HG02642 (cell line): ENCODE data around the gene FAM229B.
"Not testable (repeated sequence)": the region's sequence is repeated elsewhere in the genome, so short reads cannot be mapped to it uniquely, and the experiment has no call there.

ENCODE experiments used
- ATAC-seq: cut with Tn5 transposase; IDR thresholded peaks from one replicate; pipeline ENCODE4 v1.9.1; 2021; ENCODE audit warnings: mild to moderate bottlenecking; ENCODE audit not compliant: unreplicated experiment, poor library complexity

Gene FAM229B

GRCh38 chr6:112087136-112087911 is at the start of gene FAM229B, which contains the start of gene TUBE1:
FAM229B (plus strand) TSS chr6:112087591; CDS start chr6:112099284, 11,693 bp downstream.
TUBE1 (minus strand) TSS chr6:112087482; CDS start chr6:112087434, 48 bp downstream.
- ATAC-seq, result peak; percentile 99

- ATAC-seq, result no peak
These were observed 49.6 kb upstream of the FAM229B start for GRCh38 chr6:112037783-112038216.

GRCh38 chr6:112038268-112038667 is 49.1 kb upstream of the FAM229B start:
- ATAC-seq, result no peak

GRCh38 chr6:112038756-112039430 is 48.5 kb upstream of the FAM229B start:
- ATAC-seq, result no peak

GRCh38 chr6:112039431-112039770 is 48.0 kb upstream of the FAM229B start:
- ATAC-seq, result no peak

GRCh38 chr6:112040956-112041355 is 46.4 kb upstream of the FAM229B start:
- no peak for ATAC-seq

GRCh38 chr6:112041535-112041934 is 45.9 kb upstream of the FAM229B start:
- no peak for ATAC-seq

GRCh38 chr6:112043032-112044007 is 44.1 kb upstream of the FAM229B start:
- peak; percentile 92 for ATAC-seq

- no peak for ATAC-seq
These were observed 43.2 kb upstream of the FAM229B start for GRCh38 chr6:112044196-112044595.

GRCh38 chr6:112044856-112045255 is 42.5 kb upstream of the FAM229B start:
- ATAC-seq, result no peak

- not testable (repeated sequence) for ATAC-seq
These were observed 39.9 kb upstream of the FAM229B start for GRCh38 chr6:112047523-112047922.

- no peak for ATAC-seq
These were observed 38.2 kb upstream of the FAM229B start for GRCh38 chr6:112049026-112049799.

- no peak for ATAC-seq
These were observed 37.4 kb upstream of the FAM229B start for GRCh38 chr6:112049996-112050395.

GRCh38 chr6:112050429-112050828 is 37.0 kb upstream of the FAM229B start:
- no peak for ATAC-seq

GRCh38 chr6:112051251-112051740 is 36.1 kb upstream of the FAM229B start:
- ATAC-seq, result not testable (repeated sequence)

GRCh38 chr6:112054001-112054400 is 33.4 kb upstream of the FAM229B start, which contains the start of gene CCN6:
CCN6 (plus strand) TSS chr6:112054104; CDS start chr6:112054358, 254 bp downstream.
- no peak for ATAC-seq

GRCh38 chr6:112054555-112055190 is 32.7 kb upstream of the FAM229B start:
- ATAC-seq, result no peak

GRCh38 chr6:112058243-112059032 is 29.0 kb upstream of the FAM229B start:
- ATAC-seq, result no peak
